ENCODE results near the gene ANKLE2. TPM values are rescaled to one million over a fixed set of nuclear protein-coding genes. Genes with fewer than 3 reads are reported as not detected.

Gene ANKLE2
- polyA plus RNA-seq, 1 of the 3 experiments (the other 2 are of a cell fraction), result 55.1 TPM

- 95% methylated on average over 18 of the region's 18 CpGs for WGBS (ENCODE audit: low lambda C conversion rate)
- peaks cover 60% of the 10 kb centered on the region for H4K20me1 ChIP-seq (ENCODE audit: insufficient read depth)
- ChIA-PET POLR2A (no interaction called here), CTCF (interaction anchor here (0.9 kb wide), 1 partner anchor 38 kb away, joined by 3 read pairs; no protein-coding TSS in a partner anchor)
- H3K4me3 ChIP-seq (ENCODE audit: low read depth in 2 of 2, low read length in 1 of 2), result no peak overlapping the region
- no peak for DNase-seq
- H3K9me2 ChIP-seq, result no peaks in the 10 kb centered on the region
- no peaks in the 10 kb centered on the region for H3F3A ChIP-seq (replicated peaks; ENCODE audit: insufficient read depth)
- H3K79me2 ChIP-seq (ENCODE audit: insufficient read depth), result peaks cover 46% of the 10 kb centered on the region
- H3K27ac ChIP-seq (ENCODE audit: low read depth in 2 of 2, low read length in 1 of 2), result no peak overlapping the region
- no peak for TF ChIP-seq NRF1 (IDR thresholded peaks at IDR 0.05; ENCODE audit: low read depth, low read length)
- TF ChIP-seq MEF2A (IDR thresholded peaks at IDR 0.05; ENCODE audit: borderline replicate concordance, low read depth), result no peak
- no peak for TF ChIP-seq IRF3 (IDR thresholded peaks at IDR 0.05; ENCODE audit: low read depth, low read length)
- no peak for TF ChIP-seq MXI1 (IDR thresholded peaks at IDR 0.05; ENCODE audit: low read depth, low read length)
- TF ChIP-seq RFX5 (IDR thresholded peaks at IDR 0.05; ENCODE audit: low read length), result no peak
- TF ChIP-seq ZBTB33 (IDR thresholded peaks at IDR 0.05; ENCODE audit: borderline replicate concordance, low read depth), result no peak
- no peak for TF ChIP-seq TAF1 (IDR thresholded peaks at IDR 0.05; ENCODE audit: borderline replicate concordance, low read depth, low read length)
- no peak for TF ChIP-seq RAD21 (IDR thresholded peaks at IDR 0.05; ENCODE audit: low read length)
- TF ChIP-seq EZH2phosphoT487 (IDR thresholded peaks at IDR 0.05; ENCODE audit: borderline replicate concordance, low read depth), result no peak
- no peak for TF ChIP-seq ELF1 (IDR thresholded peaks at IDR 0.05)
- no peak for TF ChIP-seq FOXJ3 (CRISPR knock-in tag; IDR thresholded peaks at IDR 0.05)
- TF ChIP-seq YY1 (IDR thresholded peaks at IDR 0.05; ENCODE audit: low read depth), result no peak
- TF ChIP-seq USF1 (IDR thresholded peaks at IDR 0.05; ENCODE audit: borderline replicate concordance, low read depth), result no peak
- TF ChIP-seq EP300 (IDR thresholded peaks at IDR 0.05; ENCODE audit: borderline replicate concordance in 1 of 2, low read depth in 1 of 2, low read length in 1 of 2), result no peak
- no peak for TF ChIP-seq CHD2 (IDR thresholded peaks at IDR 0.05; ENCODE audit: low read length, partially characterized antibody)
- no peak for TF ChIP-seq RCOR1 (IDR thresholded peaks at IDR 0.05; ENCODE audit: low read length)
- no peak for TF ChIP-seq FOXM1 (IDR thresholded peaks at IDR 0.05; ENCODE audit: low read depth)
- TF ChIP-seq FOSL2 (IDR thresholded peaks at IDR 0.05; ENCODE audit: borderline replicate concordance, low read depth), result no peak
- no peak for TF ChIP-seq JUND (IDR thresholded peaks at IDR 0.05)
- TF ChIP-seq NFIC (IDR thresholded peaks at IDR 0.05; ENCODE audit: borderline replicate concordance), result no peak
- H3K27me3 ChIP-seq (ENCODE audit: insufficient read depth), result no peaks in the 10 kb centered on the region
- no peak overlapping the region for H3K4me2 ChIP-seq
- no peak overlapping the region for H2AFZ ChIP-seq (ENCODE audit: low read depth)
- no peak overlapping the region for H3K9ac ChIP-seq
- H3K36me3 ChIP-seq (replicated peaks in 1 of 2; ENCODE audit: control insufficient read depth in 1 of 2, insufficient read depth in 2 of 2, low read length in 1 of 2), result peaks cover 45 to 63% of the 10 kb centered on the region in 2 experiments
- H3K4me1 ChIP-seq (ENCODE audit: control insufficient read depth in 1 of 2, insufficient read depth in 2 of 2, low read depth in 1 of 2, low read length in 1 of 2), result no peaks in the 10 kb centered on the region
- H3K9me3 ChIP-seq, result no peaks in the 10 kb centered on the region
These were observed 45.2 kb upstream of the ANKLE2 start for GRCh38 chr12:132806857-132807256.

Measured in SK-N-SH (cell line).